Esophagus squamous epithelium (tissue), 5 donors: ENCODE data around the gene TBCD. TPM values are rescaled to one million over a fixed set of nuclear protein-coding genes. Genes with fewer than 3 reads are reported as not detected.

ENCODE experiments used
- DNase-seq: peaks from one replicate; lab custom pipeline; 2025; lab: John Stamatoyannopoulos, UW
- H3K27ac ChIP-seq, 4 donors: fragments of 200-600 bp; sonication (generic); one replicate each; pipeline ENCODE4 v1.5.1; 2016 to 2019; ENCODE audit warnings: mild to moderate bottlenecking in 1 of 4
- H3K27me3 ChIP-seq, 4 donors: fragments of 200-600 bp; sonication (generic); 1 replicate in 3 of 4; 2 replicates in 1 of 4; pipeline versions ENCODE4 v1.5.1 to v1.6.0; 2017 to 2021; ENCODE audit warnings: antibody characterized with exemption in 1 of 4
- H3K36me3 ChIP-seq, 3 donors: fragments of 200-600 bp; sonication (generic); one replicate each; pipeline ENCODE4 v1.5.1; 2016 to 2019
- H3K4me1 ChIP-seq, 3 donors: fragments of 200-600 bp; sonication (generic); one replicate each; pipeline ENCODE4 v1.5.1; 2017 to 2019
- H3K4me3 ChIP-seq, 4 donors: fragments of 200-600 bp; sonication (generic); 1 replicate in 3 of 4; 2 replicates in 1 of 4; pipeline ENCODE4 v1.5.1; 2016 to 2019; ENCODE audit warnings: mild to moderate bottlenecking in 2 of 4, moderate library complexity in 1 of 4
- H3K9me3 ChIP-seq, 3 donors: fragments of 200-600 bp; sonication (generic); one replicate each; pipeline ENCODE4 v1.5.1; 2016 to 2019
- POLR2A ChIP-seq, 4 donors: fragments of 450-650 bp; IDR thresholded peaks; one replicate each; pipeline ENCODE4 v1.6.1; 2017; ENCODE audit warnings: antibody characterized with exemption in 4 of 4, mild to moderate bottlenecking in 4 of 4, moderate library complexity in 3 of 4
- WGBS, 2 donors: methylation state at CpG; one replicate each; pipeline ENCODE4 v1.1.5; 2018; 5-methylcytosine and 5-hydroxymethylcytosine counted together
- intact Hi-C: fragments of 100-400 bp; cut with DNase I; formaldehyde crosslinking; loops from one replicate; pipeline ENCODE4 v1.15.0; 2022
- total RNA-seq, 4 donors: library from RNA; depleted of rRNA; stranded (reverse); fragments of >200 nt; gene quantifications; one replicate each; pipeline ENCODE4 v1.1.0, GENCODE V29; 2016
- TF ChIP-seq, protein P1 (sequence below), 6 experiments: fragments of 450-650 bp in 4 of 6; fragments of 200-600 bp in 2 of 6; sonication (generic) in 2 of 6; IDR thresholded peaks; one replicate each; pipeline ENCODE4 v1.5.1; 2016 to 2019; ENCODE audit warnings: antibody characterized with exemption in 6 of 6, mild to moderate bottlenecking in 4 of 6, moderate library complexity in 4 of 6
- donor health status: DM: yes; HTN: yes; CAD: no.

Gene TBCD
- total RNA-seq, 4 donors from 2014 or later, result 38.8 to 58.3 (median 55.0) TPM

GRCh38 chr17:82789806-82790205 lies 37.9 kb downstream of the TBCD start:
- DNase-seq, result no peak
- WGBS, 2 donors, result 75 to 83% methylated on average over 15 to 18 of the region's 18 CpGs
- intact Hi-C loops, result loop anchor here (5.0 to 10.0 kb wide), 2 partner anchors 47 to 125 kb away; no protein-coding TSS in a partner anchor
- H3K36me3 ChIP-seq, result peaks cover 0 to 18% (median 0%) of the 10 kb centered on the region in 3 donors
- TF ChIP-seq, protein P1, sequence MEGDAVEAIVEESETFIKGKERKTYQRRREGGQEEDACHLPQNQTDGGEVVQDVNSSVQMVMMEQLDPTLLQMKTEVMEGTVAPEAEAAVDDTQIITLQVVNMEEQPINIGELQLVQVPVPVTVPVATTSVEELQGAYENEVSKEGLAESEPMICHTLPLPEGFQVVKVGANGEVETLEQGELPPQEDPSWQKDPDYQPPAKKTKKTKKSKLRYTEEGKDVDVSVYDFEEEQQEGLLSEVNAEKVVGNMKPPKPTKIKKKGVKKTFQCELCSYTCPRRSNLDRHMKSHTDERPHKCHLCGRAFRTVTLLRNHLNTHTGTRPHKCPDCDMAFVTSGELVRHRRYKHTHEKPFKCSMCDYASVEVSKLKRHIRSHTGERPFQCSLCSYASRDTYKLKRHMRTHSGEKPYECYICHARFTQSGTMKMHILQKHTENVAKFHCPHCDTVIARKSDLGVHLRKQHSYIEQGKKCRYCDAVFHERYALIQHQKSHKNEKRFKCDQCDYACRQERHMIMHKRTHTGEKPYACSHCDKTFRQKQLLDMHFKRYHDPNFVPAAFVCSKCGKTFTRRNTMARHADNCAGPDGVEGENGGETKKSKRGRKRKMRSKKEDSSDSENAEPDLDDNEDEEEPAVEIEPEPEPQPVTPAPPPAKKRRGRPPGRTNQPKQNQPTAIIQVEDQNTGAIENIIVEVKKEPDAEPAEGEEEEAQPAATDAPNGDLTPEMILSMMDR (IDR thresholded peaks at IDR 0.05), result no peak
- no peak for TF ChIP-seq POLR2A (IDR thresholded peaks at IDR 0.05)
- H3K27ac ChIP-seq, result peak overlapping the region; percentile 75 to 91 (median 82)
- no peaks in the 10 kb centered on the region for H3K9me3 ChIP-seq
- no peaks in the 10 kb centered on the region for H3K27me3 ChIP-seq
- H3K4me3 ChIP-seq, result no peak overlapping the region
- peaks cover 38 to 90% (median 40%) of the 10 kb centered on the region in 3 donors for H3K4me1 ChIP-seq

DNA sequence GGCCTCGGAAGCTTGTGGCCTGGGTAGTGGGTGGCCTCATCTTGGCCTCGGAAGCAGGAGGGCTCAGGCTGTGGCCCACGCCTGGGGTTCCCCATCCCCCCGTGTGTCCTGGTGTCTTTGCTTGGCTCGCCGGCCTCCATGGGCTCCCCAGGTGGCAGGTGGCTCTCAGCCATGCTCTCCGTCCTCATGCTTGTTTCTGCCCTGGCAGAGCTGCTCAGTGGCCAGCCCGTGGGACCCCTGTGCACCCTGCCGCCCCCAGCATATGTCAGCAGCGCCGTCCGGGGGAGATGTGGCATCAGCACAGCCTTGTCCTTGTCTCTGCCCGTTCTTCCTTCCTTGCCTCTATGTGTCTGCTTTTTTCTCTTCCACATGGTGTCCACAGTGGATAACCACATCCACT lies 38.5 kb downstream of the TBCD start:
- Histone ChIP-seq H3K9me3 (no peaks in the 10 kb centered on the region), H3K27ac (peak overlapping the region in 3 of 4 donors; percentile 76 to 91 (median 87)), H3K4me3 (no peak overlapping the region), H3K27me3 (no peaks in the 10 kb centered on the region), H3K4me1 (peaks cover 38 to 96% (median 42%) of the 10 kb centered on the region in 3 donors), H3K36me3 (peaks cover 0 to 18% (median 0%) of the 10 kb centered on the region in 3 donors)
- intact Hi-C loops, result loop anchor here (5.0 kb wide), 1 partner anchor 47 kb away; no protein-coding TSS in a partner anchor
- 95 to 98% methylated on average over 7 of the region's 13 CpGs for WGBS, 2 donors
- TF ChIP-seq, protein P1 (IDR thresholded peaks at IDR 0.05), result no peak
- TF ChIP-seq POLR2A (IDR thresholded peaks at IDR 0.05), result no peak
- DNase-seq, result no peak

- no peak overlapping the region for H3K4me3 ChIP-seq
- no peaks in the 10 kb centered on the region for H3K9me3 ChIP-seq
- 61 to 84% methylated on average over 4 to 8 of the region's 12 CpGs for WGBS, 2 donors
- DNase-seq, result no peak
- H3K36me3 ChIP-seq, result peaks cover 0 to 25% (median 0%) of the 10 kb centered on the region in 3 donors
- TF ChIP-seq, protein P1 (IDR thresholded peaks at IDR 0.05), result no peak
- TF ChIP-seq POLR2A (IDR thresholded peaks at IDR 0.05), result no peak
- H3K27ac ChIP-seq, result peak overlapping the region in 1 of 4 donors; percentile 17
- peaks cover 33 to 94% (median 34%) of the 10 kb centered on the region in 3 donors for H3K4me1 ChIP-seq
- intact Hi-C loops, result loop anchor here (5.0 kb wide), 1 partner anchor 46 kb away; no protein-coding TSS in a partner anchor
- no peaks in the 10 kb centered on the region for H3K27me3 ChIP-seq
These were observed 39.7 kb downstream of the TBCD start for GRCh38 chr17:82791532-82791931.

- H3K9me3 ChIP-seq, result no peaks in the 10 kb centered on the region
- no peak for DNase-seq
- no peak overlapping the region for H3K4me3 ChIP-seq
- WGBS, 2 donors, result 59 to 63% methylated on average over 4 to 10 of the region's 15 CpGs
- intact Hi-C loops, result loop anchor here (5.0 kb wide), 1 partner anchor 43 kb away; no protein-coding TSS in a partner anchor
- H3K27me3 ChIP-seq, result no peaks in the 10 kb centered on the region
- peaks cover 0 to 37% (median 0%) of the 10 kb centered on the region in 3 donors for H3K36me3 ChIP-seq
- TF ChIP-seq, protein P1 (IDR thresholded peaks at IDR 0.05), result no peak
- TF ChIP-seq POLR2A (IDR thresholded peaks at IDR 0.05), result no peak
- peak overlapping the region; percentile 77 to 89 (median 82) for H3K27ac ChIP-seq
- peaks cover 18 to 68% (median 34%) of the 10 kb centered on the region in 3 donors for H3K4me1 ChIP-seq
These were observed 42.2 kb downstream of the TBCD start for GRCh38 chr17:82793974-82794630.
